Motor neuron (in vitro differentiated cells): ENCODE data around the gene RAMP2. TPM values are rescaled to one million over a fixed set of nuclear protein-coding genes. Genes with fewer than 3 reads are reported as not detected.

Source experiments
- ATAC-seq, 8 experiments: fragments of 200-7000 bp; cut with Tn5 transposase; replicated peaks in 6 of 8; 2 replicates each; pipeline ENCODE4 v1.8.0; 2021; ENCODE audit warnings: mild to moderate bottlenecking in 8 of 8, moderate library complexity in 8 of 8
- H3K27ac ChIP-seq, 2 donors: fragments of 250-450 bp; sonication (Bioruptor Pico); 2 replicates each; pipeline ENCODE4 v1.9.0; 2021; ENCODE audit warnings: antibody characterized with exemption in 2 of 2, mild to moderate bottlenecking in 2 of 2, moderate library complexity in 1 of 2
- H3K4me1 ChIP-seq, 2 donors: fragments of 250-450 bp; sonication (Bioruptor Pico); replicated peaks in 1 of 2; 2 replicates each; pipeline ENCODE4 v1.6.1; 2021; ENCODE audit warnings: antibody characterized with exemption in 2 of 2, mild to moderate bottlenecking in 2 of 2, moderate library complexity in 1 of 2
- H3K4me3 ChIP-seq, 5 donors: fragments of 250-450 bp; sonication (Bioruptor Pico); 2 replicates each; pipeline ENCODE4 v1.9.0; 2021; ENCODE audit warnings: antibody characterized with exemption in 5 of 5, mild to moderate bottlenecking in 5 of 5, moderate library complexity in 4 of 5
- WGBS, 10 experiments: fragments of 450-650 bp; shearing (Covaris generic); methylation state at CpG; one replicate each; pipeline ENCODE4 v1.0.0; 2022; 5-methylcytosine and 5-hydroxymethylcytosine counted together
- in situ Hi-C, 9 experiments: fragments of 400-800 bp; cut with MboI; loops; one replicate each; pipeline ENCODE4 v1.15.0; 2021; ENCODE audit warnings: low sequenced_read_pairs in 9 of 9, low pct_unique_long_range_greater_than_20kb in 2 of 9; ENCODE audit not compliant: unreplicated experiment in 9 of 9
- total RNA-seq, 8 experiments: library from RNA; unstranded; fragments of 300-600 nt; gene quantifications; 2 replicates each; pipeline versions ENCODE4 v1.2.3 to v1.2.4, GENCODE V29; 2022

The RAMP2 gene
- total RNA-seq, 8 experiments from 2014 or later, result 0.90 to 34.2 (median 4.1) TPM

GRCh38 chr17:42784409-42784808 lies 23.4 kb downstream of the RAMP2 start:
- H3K4me3 ChIP-seq, result no peak overlapping the region
- WGBS, 10 experiments, result 19 to 98% (median 92%) methylated on average over 2 to 14 of the region's 25 CpGs; no CpG with 5 or more reads in 7 of the 10 experiments

GRCh38 chr17:42784811-42785592 lies 24.0 kb downstream of the RAMP2 start:
- WGBS, 10 experiments, result 30 to 80% methylated on average over 2 to 10 of the region's 52 CpGs; no CpG with 5 or more reads in 8 of the 10 experiments
- H3K4me1 ChIP-seq, result peaks cover 3% of the 10 kb centered on the region in 2 donors
- H3K4me3 ChIP-seq, result no peak overlapping the region

More at GRCh38 chr17:42784409-42784808, 23.4 kb downstream of the RAMP2 start:
- Histone ChIP-seq H3K27ac (no peak overlapping the region), H3K4me1 (peaks cover 3 to 4% of the 10 kb centered on the region in 2 donors)
- ATAC-seq, result no peak
- in situ Hi-C loops, result no loop called here

GRCh38 chr17:42787266-42787665 lies 26.2 kb downstream of the RAMP2 start:
- in situ Hi-C loops, result no loop called here
- ATAC-seq, result no peak
- Histone ChIP-seq H3K4me1 (peaks cover 0 to 3% of the 10 kb centered on the region in 2 donors), H3K27ac (no peak overlapping the region), H3K4me3 (no peak overlapping the region)
- 76 to 86% (median 81%) methylated on average over 2 to 6 of the region's 11 CpGs; no CpG with 5 or more reads in 6 of the 10 experiments for WGBS, 10 experiments

More at GRCh38 chr17:42784811-42785592, 24.0 kb downstream of the RAMP2 start:
- in situ Hi-C loops, result no loop called here
- ATAC-seq, result no peak
- H3K27ac ChIP-seq, result no peak overlapping the region

- 33 to 100% (median 75%) methylated on average over 1 to 2 of the region's 2 CpGs; no CpG with 5 or more reads in 2 of the 10 experiments for WGBS, 10 experiments
- in situ Hi-C loops, result no loop called here
- Histone ChIP-seq H3K4me1 (no peaks in the 10 kb centered on the region), H3K27ac (no peak overlapping the region), H3K4me3 (no peak overlapping the region)
- ATAC-seq, result no peak
Observed at GRCh38 chr17:42791948-42792347, 30.9 kb downstream of the RAMP2 start.

GRCh38 chr17:42792545-42792944 lies 31.5 kb downstream of the RAMP2 start:
- WGBS, 10 experiments, result 49 to 71% (median 60%) methylated on average over 1 to 5 of the region's 5 CpGs; no CpG with 5 or more reads in 3 of the 10 experiments
- in situ Hi-C loops, result no loop called here
- Histone ChIP-seq H3K4me3 (no peak overlapping the region), H3K4me1 (peaks cover 1% of the 10 kb centered on the region in 2 donors), H3K27ac (no peak overlapping the region)
- no peak for ATAC-seq

- peaks cover 4 to 5% of the 10 kb centered on the region in 2 donors for H3K4me1 ChIP-seq
- ATAC-seq, result no peak
- no peak overlapping the region for H3K27ac ChIP-seq
- H3K4me3 ChIP-seq, result no peak overlapping the region
- in situ Hi-C loops, result no loop called here
- no CpG with 5 or more reads among the region's 4 CpGs for WGBS, 10 experiments
Observed at GRCh38 chr17:42795061-42795460, 34.0 kb downstream of the RAMP2 start.

- in situ Hi-C loops, result no loop called here
- peaks cover 4 to 5% of the 10 kb centered on the region in 2 donors for H3K4me1 ChIP-seq
- H3K27ac ChIP-seq, result no peak overlapping the region
- no peak for ATAC-seq
- H3K4me3 ChIP-seq, result no peak overlapping the region
- WGBS, 10 experiments, result 83 to 100% (median 97%) methylated on average over 2 to 7 of the region's 10 CpGs; no CpG with 5 or more reads in 4 of the 10 experiments
Observed at GRCh38 chr17:42795465-42795864, 34.4 kb downstream of the RAMP2 start.

GRCh38 chr17:42796066-42796758 lies 35.2 kb downstream of the RAMP2 start:
- no peak overlapping the region for H3K27ac ChIP-seq
- H3K4me1 ChIP-seq, result peaks cover 4 to 5% of the 10 kb centered on the region in 2 donors
- WGBS, 10 experiments, result 80 to 93% (median 90%) methylated on average over 1 to 5 of the region's 18 CpGs; no CpG with 5 or more reads in 7 of the 10 experiments
- ATAC-seq, result no peak
- H3K4me3 ChIP-seq, result no peak overlapping the region
- in situ Hi-C loops, result no loop called here

GRCh38 chr17:42797067-42798007 lies 36.3 kb downstream of the RAMP2 start:
- peak overlapping the region; percentile 66 to 99 (median 91) for H3K4me3 ChIP-seq
- 20 to 100% (median 54%) methylated on average over 1 to 6 of the region's 10 CpGs; no CpG with 5 or more reads in 3 of the 10 experiments for WGBS, 10 experiments
- H3K4me1 ChIP-seq, result peaks cover 4 to 5% of the 10 kb centered on the region in 2 donors
- H3K27ac ChIP-seq, result no peak overlapping the region
- in situ Hi-C loops, result no loop called here
- ATAC-seq, result no peak

- peak overlapping the region; percentile 46 to 77 for H3K27ac ChIP-seq
- peaks cover 4 to 5% of the 10 kb centered on the region in 2 donors for H3K4me1 ChIP-seq
- ATAC-seq, result peak in 3 of 8 experiments; percentile 2 to 23 (median 9)
- in situ Hi-C loops, result no loop called here
- 0 to 47% (median 15%) methylated on average over 1 to 10 of the region's 10 CpGs; no CpG with 5 or more reads in 1 of the 10 experiments for WGBS, 10 experiments
- peak overlapping the region; percentile 66 to 99 (median 91) for H3K4me3 ChIP-seq
Observed at GRCh38 chr17:42798011-42798382, 37.0 kb downstream of the RAMP2 start.

- ATAC-seq, result peak; percentile 97 to 100 (median 98)
- peak within 1 kb of the TSS; percentile 66 to 99 (median 91) for H3K4me3 ChIP-seq
- peak within 1 kb of the TSS; percentile 46 to 77 for H3K27ac ChIP-seq
- peaks cover 4 to 5% of the 10 kb centered on the region in 2 donors for H3K4me1 ChIP-seq
- WGBS, 10 experiments, result 0 to 69% (median 10%) methylated on average over 1 to 50 of the region's 66 CpGs; no CpG with 5 or more reads in 1 of the 10 experiments
- in situ Hi-C loops, result no loop called here
Observed at GRCh38 chr17:42798383-42799380, 37.7 kb downstream of the RAMP2 start, which contains the start of the genes CNTD1 and COA3. Gene CNTD1, plus strand, starts transcription at chr17:42798861. Its CDS starts 207 bp downstream, at chr17:42799068. Gene COA3, minus strand, starts transcription at chr17:42798704. Its CDS starts 23 bp downstream, at chr17:42798681.
